GM10248 (cell line): ENCODE measurements around the gene DDX10.
"Not testable (repeated sequence)": the region's sequence is repeated elsewhere in the genome, so short reads cannot be mapped to it uniquely, and the experiment has no call there.

Experiments
- CTCF ChIA-PET: fragments of 300-600 bp; sonication (Branson Sonifier 250); formaldehyde crosslinking; extraction: SDS; loops from one replicate; lab custom pipeline; 2021; ENCODE audit warnings: antibody characterized with exemption; lab: Yijun Ruan, JAX
- POLR2A ChIA-PET: fragments of 350-650 bp; sonication (Branson Sonifier 250); formaldehyde crosslinking; extraction: SDS; loops from one replicate; lab custom pipeline; 2020; ENCODE audit warnings: antibody characterized with exemption; lab: Yijun Ruan, JAX
- DNase-seq: peaks from one replicate; pipeline ENCODE4 v3.0.0; 2012; ENCODE audit errors: extremely low spot score
- CTCF ChIP-seq: IDR thresholded peaks from 2 replicates; pipeline ENCODE4 v1.5.1; 2012; ENCODE audit warnings: mild to moderate bottlenecking, low read depth; ENCODE audit errors: extremely low read depth, missing control alignments, control extremely low read depth

The DDX10 gene

GRCh38 chr11:108813086-108813485 lies 148.2 kb downstream of the DDX10 start:
- DNase-seq = no peak
- no peak for TF ChIP-seq CTCF
- ChIA-PET CTCF (no interaction called here), POLR2A (no interaction called here)

GRCh38 chr11:108817976-108818375 lies 153.1 kb downstream of the DDX10 start:
- no peak for DNase-seq
- ChIA-PET POLR2A (no interaction called here), CTCF (no interaction called here)
- TF ChIP-seq CTCF = no peak

- no peak for DNase-seq
- ChIA-PET POLR2A (no interaction called here), CTCF (no interaction called here)
- no peak for TF ChIP-seq CTCF
These were observed 154.1 kb downstream of the DDX10 start for GRCh38 chr11:108818971-108819370.

- TF ChIP-seq CTCF = no peak
- no peak for DNase-seq
- ChIA-PET CTCF (no interaction called here), POLR2A (no interaction called here)
These were observed 155.1 kb downstream of the DDX10 start for GRCh38 chr11:108819957-108820356.

GRCh38 chr11:108823960-108824359 lies 159.1 kb downstream of the DDX10 start:
- POLR2A ChIA-PET, DNase-seq: not testable (repeated sequence)
- CTCF ChIA-PET = interaction anchor here (0.9 kb wide), 1 partner anchor 30 kb away, joined by 3 read pairs; no protein-coding TSS in a partner anchor

GRCh38 chr11:108824545-108824944 lies 159.7 kb downstream of the DDX10 start:
- no peak for TF ChIP-seq CTCF
- POLR2A ChIA-PET = no interaction called here

GRCh38 chr11:108825381-108825780 lies 160.5 kb downstream of the DDX10 start:
- POLR2A ChIA-PET = no interaction called here
- no peak for TF ChIP-seq CTCF
- CTCF ChIA-PET = interaction anchor here (1.3 kb wide), 1 partner anchor 10 kb away, joined by 3 read pairs; no protein-coding TSS in a partner anchor
- no peak for DNase-seq

More at GRCh38 chr11:108824545-108824944, 159.7 kb downstream of the DDX10 start:
- CTCF ChIA-PET = no interaction called here
- DNase-seq = no peak
